Tibial nerve (tissue), 4 donors: Measurements from ENCODE around the gene TTL. TPM values are rescaled to one million over a fixed set of nuclear protein-coding genes. Genes with fewer than 3 reads are reported as not detected.

ENCODE experiments used
- DNase-seq, 2 donors: peaks; one replicate each; pipeline ENCODE4 v3.0.0-alpha.2; 2019; ENCODE audit warnings: low spot score in 2 of 2
- H3K27ac ChIP-seq, 4 donors: fragments of 200-600 bp; sonication (generic) in 3 of 4; one replicate each; pipeline ENCODE4 v1.5.1; 2017 to 2019; ENCODE audit warnings: mild to moderate bottlenecking in 1 of 4
- H3K27me3 ChIP-seq, 2 donors: fragments of 200-600 bp; sonication (generic) in 1 of 2; one replicate each; pipeline versions ENCODE4 v1.5.1 to v1.6.0; 2017 to 2019
- H3K36me3 ChIP-seq, 3 donors: fragments of 200-600 bp; sonication (generic); one replicate each; pipeline ENCODE4 v1.5.1; 2018 to 2019
- H3K4me1 ChIP-seq, 4 donors: fragments of 200-600 bp; sonication (generic) in 3 of 4; one replicate each; pipeline ENCODE4 v1.5.1; 2017 to 2019
- H3K4me3 ChIP-seq, 4 donors: fragments of 200-600 bp; sonication (generic) in 3 of 4; one replicate each; pipeline ENCODE4 v1.5.1; 2017 to 2019; ENCODE audit warnings: mild to moderate bottlenecking in 1 of 4, moderate library complexity in 1 of 4
- H3K9me3 ChIP-seq, 4 donors: fragments of 200-600 bp; sonication (generic) in 3 of 4; one replicate each; pipeline ENCODE4 v1.5.1; 2017 to 2019
- CTCF ChIP-seq, 5 experiments: fragments of 200-600 bp in 3 of 5; fragments of 450-650 bp in 2 of 5; sonication (generic) in 3 of 5; IDR thresholded peaks; one replicate each; pipeline ENCODE4 v1.5.1; 2016 to 2019; ENCODE audit warnings: antibody characterized with exemption in 5 of 5, mild to moderate bottlenecking in 3 of 5, moderate library complexity in 2 of 5
- EP300 ChIP-seq, 2 donors: sonication (generic); formaldehyde crosslinking; IDR thresholded peaks; one replicate each; pipeline ENCODE4 v1.6.1; 2017; ENCODE audit warnings: antibody characterized with exemption in 2 of 2, mild to moderate bottlenecking in 1 of 2
- POLR2A ChIP-seq, 2 donors: fragments of 450-650 bp; IDR thresholded peaks; one replicate each; pipeline ENCODE4 v1.6.1; 2017; ENCODE audit warnings: antibody characterized with exemption in 2 of 2, mild to moderate bottlenecking in 2 of 2, moderate library complexity in 2 of 2
- WGBS, 2 donors: methylation state at CpG; one replicate each; pipeline ENCODE4 v1.1.5; 2018; 5-methylcytosine and 5-hydroxymethylcytosine counted together
- small RNA-seq: library from RNA; depleted of rRNA; stranded (forward); fragments of <200 nt; gene quantifications from one replicate; pipeline ENCODE3, GENCODE V24; 2016
- total RNA-seq, 4 donors: library from RNA; depleted of rRNA; stranded (reverse); fragments of >200 nt; gene quantifications; one replicate each; pipeline ENCODE4 v1.1.0, GENCODE V29; 2016

Gene TTL
- total RNA-seq, 4 donors from 2014 or later: 11.8 to 27.8 (median 23.3) TPM

- Histone ChIP-seq H3K27me3 (no peaks in the 10 kb centered on the region), H3K4me3 (peak overlapping the region in 3 of 4 donors; percentile 59 to 72 (median 62)), H3K4me1 (peaks cover 0 to 38% (median 16%) of the 10 kb centered on the region in 4 donors), H3K9me3 (no peaks in the 10 kb centered on the region), H3K27ac (peak overlapping the region; percentile 92 to 98 (median 96)), H3K36me3 (peaks cover 0 to 45% (median 0%) of the 10 kb centered on the region in 3 donors)
- WGBS, 2 donors: 92 to 98% methylated on average over 3 of the region's 3 CpGs
- TF ChIP-seq POLR2A (IDR thresholded peaks at IDR 0.05): no peak
- no peak for TF ChIP-seq CTCF (IDR thresholded peaks at IDR 0.05)
- TF ChIP-seq EP300 (IDR thresholded peaks at IDR 0.05): no peak
- DNase-seq: no peak
Measured at GRCh38 chr2:112585400-112585799, 103.4 kb downstream of the TTL start.

GRCh38 chr2:112585873-112586464, 104.0 kb downstream of the TTL start:
- H3K27me3 ChIP-seq: no peaks in the 10 kb centered on the region
- WGBS, 2 donors: 95 to 97% methylated on average over 17 to 18 of the region's 18 CpGs
- H3K4me3 ChIP-seq: no peak overlapping the region
- TF ChIP-seq EP300 (IDR thresholded peaks at IDR 0.05) (no peak), POLR2A (IDR thresholded peaks at IDR 0.05) (no peak), CTCF (IDR thresholded peaks at IDR 0.05) (no peak)
- H3K9me3 ChIP-seq: no peaks in the 10 kb centered on the region
- peaks cover 0 to 38% (median 16%) of the 10 kb centered on the region in 4 donors for H3K4me1 ChIP-seq
- peaks cover 0 to 51% (median 0%) of the 10 kb centered on the region in 3 donors for H3K36me3 ChIP-seq
- DNase-seq: no peak
- H3K27ac ChIP-seq: peak overlapping the region in 1 of 4 donors; percentile 98

GRCh38 chr2:112588611-112589045, 106.7 kb downstream of the TTL start:
- Histone ChIP-seq H3K9me3 (no peaks in the 10 kb centered on the region), H3K27ac (no peak overlapping the region), H3K27me3 (no peaks in the 10 kb centered on the region), H3K4me3 (no peak overlapping the region), H3K4me1 (peaks cover 0 to 21% (median 10%) of the 10 kb centered on the region in 4 donors), H3K36me3 (peaks cover 0 to 70% (median 0%) of the 10 kb centered on the region in 3 donors)
- WGBS, 2 donors: 77 to 79% methylated on average over 4 to 6 of the region's 6 CpGs
- TF ChIP-seq EP300 (IDR thresholded peaks at IDR 0.05) (no peak), POLR2A (IDR thresholded peaks at IDR 0.05) (no peak), CTCF (IDR thresholded peaks at IDR 0.05) (no peak)
- DNase-seq: no peak

Small RNA genes lying within 50 kb of the gene (small RNA-seq; reads per million reads assigned to genes)
- gene RF00019: not detected

Other genes with a start within 250 kb of the TTL start
- gene ZC3H8, start 227.1 kb upstream of the TTL start, total RNA-seq: 10 to 100 TPM in 1 of 4 donors, 1 to 10 TPM in 3; 3.5 to 81.6 (median 5.7) TPM
- 10 to 100 TPM; 12.0 to 19.9 (median 15.3) TPM for gene ZC3H6, start 206.6 kb upstream of the TTL start, total RNA-seq
- gene RGPD8, start 48.5 kb upstream of the TTL start, total RNA-seq: 10 to 100 TPM; 10.2 to 24.3 (median 19.0) TPM
- 10 to 100 TPM; 10.3 to 14.9 (median 12.1) TPM for gene POLR1B, start 60.3 kb downstream of the TTL start, total RNA-seq
- gene CHCHD5, start 102.5 kb downstream of the TTL start, total RNA-seq: 10 to 100 TPM in 3 of 4 donors, 1 to 10 TPM in 1; 4.3 to 30.6 (median 17.9) TPM
- 10 to 100 TPM; 19.3 to 50.5 (median 32.8) TPM for gene SLC20A1, start 163.8 kb downstream of the TTL start, total RNA-seq
- not detected for gene NT5DC4, start 238.9 kb downstream of the TTL start, total RNA-seq